Activated CD8-positive, alpha-beta T cell treated with anti-CD3 and anti-CD28 coated beads for 36 hours (primary cell): ENCODE data around the gene ABCG1. TPM values are rescaled to one million over a fixed set of nuclear protein-coding genes. Genes with fewer than 3 reads are reported as not detected.

Source experiments
- ATAC-seq: fragments of 200-7000 bp; cut with Tn5 transposase; one replicate; pipeline ENCODE4 v1.10.0; 2021; ENCODE audit warnings: mild to moderate bottlenecking, moderate library complexity
- CTCF ChIA-PET: fragments of 350-600 bp; sonication (Branson Sonifier 250); formaldehyde crosslinking; loops from one replicate; lab custom pipeline; 2021; ENCODE audit warnings: antibody characterized with exemption; lab: Charles Lee
- POLR2A ChIA-PET: fragments of 350-600 bp; sonication (Branson Sonifier 250); formaldehyde crosslinking; loops from one replicate; lab custom pipeline; 2021; ENCODE audit warnings: antibody characterized with exemption; lab: Charles Lee
- DNase-seq: peaks from one replicate; pipeline ENCODE4 v3.0.0-alpha.2; 2020
- H3K27ac Mint-ChIP-seq: one replicate; pipeline ENCODE4 v1.8.0; 2021; ENCODE audit warnings: mild to moderate bottlenecking, mixed read lengths
- H3K27me3 Mint-ChIP-seq: one replicate; pipeline ENCODE4 v1.8.0; 2021; ENCODE audit warnings: mixed read lengths
- H3K36me3 Mint-ChIP-seq: one replicate; pipeline ENCODE4 v1.8.0; 2021; ENCODE audit warnings: low read depth, mixed read lengths
- H3K4me1 Mint-ChIP-seq: one replicate; pipeline ENCODE4 v1.8.0; 2021; ENCODE audit warnings: low read depth, mixed read lengths
- H3K4me3 Mint-ChIP-seq: one replicate; pipeline ENCODE4 v1.8.0; 2021; ENCODE audit warnings: mild to moderate bottlenecking, moderate library complexity, mixed read lengths
- H3K9me3 Mint-ChIP-seq: one replicate; pipeline ENCODE4 v1.8.0; 2021; ENCODE audit warnings: mixed read lengths
- intact Hi-C: fragments of 100-400 bp; cut with micrococcal nuclease; formaldehyde crosslinking; loops from one replicate; pipeline ENCODE4 v1.10.0; 2022
- total RNA-seq, 2 experiments: library from RNA; stranded (reverse); gene quantifications; one replicate each; pipeline ENCODE4 v1.2.3, GENCODE V29; 2021
- TF ChIP-seq, protein P1 (sequence below): fragments of 200-600 bp; IDR thresholded peaks from one replicate; pipeline ENCODE4 v1.8.0; 2022; ENCODE audit warnings: antibody characterized with exemption, mild to moderate bottlenecking

Gene ABCG1
- total RNA-seq = 10 to 100 TPM; 12.1 to 12.7 TPM

DNA sequence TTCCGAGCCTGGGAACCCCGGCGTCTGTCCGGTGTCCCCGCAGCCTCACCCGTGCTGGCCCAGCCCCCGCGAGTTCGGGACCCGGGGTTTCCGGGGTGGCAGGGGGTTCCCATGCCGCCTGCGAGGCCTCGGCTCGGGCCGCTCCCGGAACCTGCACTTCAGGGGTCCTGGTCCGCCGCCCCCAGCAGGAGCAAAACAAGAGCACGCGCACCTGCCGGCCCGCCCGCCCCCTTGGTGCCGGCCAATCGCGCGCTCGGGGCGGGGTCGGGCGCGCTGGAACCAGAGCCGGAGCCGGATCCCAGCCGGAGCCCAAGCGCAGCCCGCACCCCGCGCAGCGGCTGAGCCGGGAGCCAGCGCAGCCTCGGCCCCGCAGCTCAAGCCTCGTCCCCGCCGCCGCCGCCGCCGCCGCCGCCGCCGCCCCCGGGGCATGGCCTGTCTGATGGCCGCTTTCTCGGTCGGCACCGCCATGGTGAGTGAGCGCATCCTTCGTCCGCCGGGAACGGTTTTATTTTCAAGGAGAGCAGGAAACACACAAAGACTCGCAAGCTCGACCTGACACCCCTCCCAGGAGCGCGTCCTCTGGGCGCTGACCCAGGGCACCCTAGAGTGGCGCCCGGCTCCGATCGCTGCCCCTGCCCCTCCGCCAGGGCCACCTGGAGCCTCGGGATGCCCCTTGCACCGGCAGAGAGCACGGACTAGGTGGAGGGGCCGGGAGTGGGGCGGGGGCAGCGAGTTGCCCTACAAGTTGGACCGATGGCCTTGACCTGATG lies at the start of gene ABCG1:
TSS of gene ABCG1 (plus strand) at position 305 of the 770 bp plus-strand sequence. CDS start at position 428, 123 bp downstream.
- Mint-ChIP-seq H3K27me3 (no peaks in the 10 kb centered on the region), H3K9me3 (peaks cover 3% of the 10 kb centered on the region), H3K4me3 (peak within 1 kb of the TSS; percentile 85), H3K36me3 (no peaks in the 10 kb centered on the region), H3K4me1 (peaks cover 20% of the 10 kb centered on the region), H3K27ac (peak within 1 kb of the TSS; percentile 91)
- TF ChIP-seq, protein P1, sequence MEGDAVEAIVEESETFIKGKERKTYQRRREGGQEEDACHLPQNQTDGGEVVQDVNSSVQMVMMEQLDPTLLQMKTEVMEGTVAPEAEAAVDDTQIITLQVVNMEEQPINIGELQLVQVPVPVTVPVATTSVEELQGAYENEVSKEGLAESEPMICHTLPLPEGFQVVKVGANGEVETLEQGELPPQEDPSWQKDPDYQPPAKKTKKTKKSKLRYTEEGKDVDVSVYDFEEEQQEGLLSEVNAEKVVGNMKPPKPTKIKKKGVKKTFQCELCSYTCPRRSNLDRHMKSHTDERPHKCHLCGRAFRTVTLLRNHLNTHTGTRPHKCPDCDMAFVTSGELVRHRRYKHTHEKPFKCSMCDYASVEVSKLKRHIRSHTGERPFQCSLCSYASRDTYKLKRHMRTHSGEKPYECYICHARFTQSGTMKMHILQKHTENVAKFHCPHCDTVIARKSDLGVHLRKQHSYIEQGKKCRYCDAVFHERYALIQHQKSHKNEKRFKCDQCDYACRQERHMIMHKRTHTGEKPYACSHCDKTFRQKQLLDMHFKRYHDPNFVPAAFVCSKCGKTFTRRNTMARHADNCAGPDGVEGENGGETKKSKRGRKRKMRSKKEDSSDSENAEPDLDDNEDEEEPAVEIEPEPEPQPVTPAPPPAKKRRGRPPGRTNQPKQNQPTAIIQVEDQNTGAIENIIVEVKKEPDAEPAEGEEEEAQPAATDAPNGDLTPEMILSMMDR = no peak
- ATAC-seq = peak; percentile 50
- CTCF ChIA-PET = interaction anchor here (1.1 to 3.1 kb wide), 7 partner anchors 10 to 42 kb away, joined by 3 to 24 read pairs (median 10); no protein-coding TSS in a partner anchor
- peak; percentile 56 for DNase-seq
- intact Hi-C loops = no loop called here
- POLR2A ChIA-PET = interaction anchor here (0.7 to 4.6 kb wide), 8 partner anchors 9 to 33 kb away, joined by 3 to 110 read pairs (median 6); no protein-coding TSS in a partner anchor

DNA sequence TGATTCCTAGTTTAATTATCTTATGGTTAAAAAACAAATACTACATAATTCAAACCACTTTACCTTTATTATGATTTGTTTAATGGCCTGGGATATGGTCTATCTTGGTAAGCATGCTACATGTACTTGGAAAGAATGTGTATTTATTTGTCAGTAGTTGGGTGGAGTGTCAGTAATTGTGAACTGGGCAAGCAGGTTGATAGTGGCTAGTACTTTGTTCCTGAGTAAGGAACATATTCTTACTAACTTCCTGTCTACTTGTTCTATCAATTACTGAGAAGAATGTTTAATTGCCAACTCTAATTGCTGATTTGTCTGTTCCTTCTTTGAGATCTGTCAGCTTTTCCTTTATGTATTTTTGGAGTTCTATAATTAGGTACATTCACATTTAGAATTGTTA lies 49.2 kb upstream of the ABCG1 start:
- peaks cover 6% of the 10 kb centered on the region for H3K4me1 Mint-ChIP-seq
- TF ChIP-seq, protein P1 = no peak
- intact Hi-C loops = no loop called here
- H3K9me3 Mint-ChIP-seq = no peaks in the 10 kb centered on the region
- H3K4me3 Mint-ChIP-seq = no peak overlapping the region
- ATAC-seq (no peak), DNase-seq (no peak)
- no peak overlapping the region for H3K27ac Mint-ChIP-seq
- CTCF ChIA-PET = interaction anchor here (1.0 kb wide), 1 partner anchor 89 kb away, joined by 4 read pairs; no protein-coding TSS in a partner anchor
- H3K36me3 Mint-ChIP-seq = no peaks in the 10 kb centered on the region
- POLR2A ChIA-PET = no interaction called here
- no peaks in the 10 kb centered on the region for H3K27me3 Mint-ChIP-seq

DNA sequence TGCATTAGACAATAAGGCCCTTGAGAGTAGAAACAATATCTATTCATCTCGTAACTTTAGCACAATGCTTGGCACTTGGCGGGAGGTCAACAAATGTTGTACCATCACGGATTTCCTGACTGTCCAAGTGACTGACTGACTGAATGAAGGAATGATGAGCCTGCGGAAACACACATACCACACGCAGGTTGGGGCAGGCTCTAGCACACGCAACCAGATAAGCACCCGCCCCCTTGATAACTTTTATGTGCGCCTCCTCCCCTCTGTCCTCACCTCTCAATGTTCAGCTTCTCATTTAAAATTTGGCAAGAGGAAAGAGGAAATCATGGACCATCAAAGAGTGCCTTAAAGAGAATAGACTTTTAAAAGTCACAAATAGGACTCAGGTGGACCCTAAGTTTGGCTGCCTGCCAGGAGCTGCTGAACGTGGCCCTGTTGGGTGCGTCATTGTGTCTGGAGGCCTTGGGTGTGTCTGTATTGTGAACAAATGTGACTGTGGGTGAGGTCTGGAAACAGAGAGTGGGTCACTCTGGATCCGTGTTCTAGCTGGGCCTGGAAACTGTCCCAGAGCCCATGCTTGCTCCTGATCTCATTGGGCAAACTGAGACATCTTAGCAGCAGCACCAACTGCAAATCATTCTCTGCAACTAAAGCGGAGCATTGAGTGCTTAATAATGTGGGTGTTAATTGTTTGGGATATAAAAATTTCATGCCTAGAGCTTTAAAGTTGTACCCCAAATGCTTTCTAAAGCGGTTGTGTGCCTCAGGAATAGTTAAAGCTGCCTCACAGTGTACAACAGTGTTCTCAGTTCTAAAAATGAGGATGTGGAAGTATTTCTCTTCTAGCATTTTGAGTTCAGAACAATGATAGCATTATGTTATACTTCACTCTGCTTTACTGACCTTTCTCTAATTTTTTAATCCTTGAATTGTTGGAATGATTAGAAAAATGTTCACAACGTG lies 47.6 kb upstream of the ABCG1 start:
- Mint-ChIP-seq H3K4me3 (no peak overlapping the region), H3K27me3 (no peaks in the 10 kb centered on the region), H3K9me3 (no peaks in the 10 kb centered on the region), H3K36me3 (no peaks in the 10 kb centered on the region), H3K27ac (no peak overlapping the region), H3K4me1 (peaks cover 6% of the 10 kb centered on the region)
- DNase-seq = no peak
- TF ChIP-seq, protein P1 = no peak
- ChIA-PET CTCF (interaction anchor here (0.7 to 5.8 kb wide), 5 partner anchors 16 to 139 kb away, joined by 3 to 28 read pairs (median 3); no protein-coding TSS in a partner anchor), POLR2A (interaction anchor here (1.1 kb wide), 1 partner anchor 8 kb away, joined by 4 read pairs; no protein-coding TSS in a partner anchor)
- ATAC-seq = no peak
- intact Hi-C loops = no loop called here

DNA sequence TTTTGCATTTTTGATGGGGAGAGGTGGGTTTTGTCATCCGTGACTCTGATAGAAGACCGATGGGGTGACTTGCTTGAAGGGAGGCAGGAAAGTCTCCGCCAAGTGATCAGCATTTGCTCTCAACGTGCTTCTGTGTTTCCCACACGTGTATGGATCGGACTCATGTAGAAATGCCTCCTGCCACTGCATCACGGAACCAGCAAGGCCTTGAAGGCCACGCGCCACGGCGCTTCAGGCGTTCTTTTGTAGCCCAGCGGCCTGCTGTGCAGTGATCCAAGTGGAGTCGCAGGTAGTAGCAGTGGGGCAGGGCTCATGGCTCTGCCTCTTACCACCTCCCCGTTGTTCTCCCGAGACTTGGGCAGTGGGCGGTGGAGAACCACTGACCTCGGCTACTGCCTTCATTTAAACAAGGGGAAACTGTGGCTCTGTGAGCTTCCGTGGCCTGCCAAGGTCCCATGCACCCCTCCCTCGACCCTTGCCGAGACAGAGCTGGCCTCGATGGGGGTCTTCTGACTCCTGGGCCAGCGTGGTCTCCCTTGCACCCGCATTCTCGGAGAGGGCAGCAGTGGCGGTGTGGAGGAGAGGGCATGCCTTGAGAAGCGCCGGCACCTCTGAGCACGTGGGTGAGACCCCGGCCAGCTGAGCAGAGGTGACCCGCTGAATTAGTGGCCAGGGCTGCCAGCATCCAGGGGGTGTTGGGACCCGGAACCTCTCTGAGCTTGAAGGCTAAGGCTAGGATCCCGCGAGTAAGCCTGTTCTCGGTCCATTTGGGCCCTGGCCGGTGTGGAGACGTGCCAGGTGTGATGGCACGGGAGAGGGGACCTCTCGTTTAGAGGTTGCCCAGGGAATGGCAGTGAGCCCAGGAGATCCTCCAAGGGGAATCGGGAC lies 46.1 kb upstream of the ABCG1 start:
- ChIA-PET CTCF (interaction anchor here (0.9 to 5.8 kb wide), 5 partner anchors 9 to 86 kb away, joined by 3 to 28 read pairs (median 6); no protein-coding TSS in a partner anchor), POLR2A (interaction anchor here (1.4 kb wide), 1 partner anchor 61 kb away, joined by 3 read pairs; no protein-coding TSS in a partner anchor)
- H3K4me1 Mint-ChIP-seq = peaks cover 6% of the 10 kb centered on the region

More for the DNA sequence above, 46.1 kb upstream of the ABCG1 start:
- Mint-ChIP-seq H3K36me3 (no peaks in the 10 kb centered on the region), H3K4me3 (no peak overlapping the region), H3K27me3 (no peaks in the 10 kb centered on the region), H3K9me3 (no peaks in the 10 kb centered on the region), H3K27ac (no peak overlapping the region)
- no peak for DNase-seq
- intact Hi-C loops = no loop called here
- TF ChIP-seq, protein P1 = no peak
- no peak for ATAC-seq
